Heart left ventricle (tissue), 16 donors: ENCODE measurements around the gene SEPTIN10. TPM values are rescaled to one million over a fixed set of nuclear protein-coding genes. Genes with fewer than 3 reads are reported as not detected.
A peak's percentile ranks its signal among the peaks of the same experiment; 100 is the strongest.

Source experiments
- ATAC-seq, 4 donors: fragments of 200-7000 bp; cut with Tn5 transposase; one replicate each; pipeline ENCODE4 v1.9.1; 2020 to 2022; ENCODE audit warnings: moderate library complexity in 4 of 4, mild to moderate bottlenecking in 3 of 4, moderate number of reproducible peaks in 1 of 4
- DNase-seq, 5 donors: peaks; one replicate each; pipeline ENCODE4 v3.0.0-alpha.2; 2020
- H3K27ac ChIP-seq, 12 donors: fragments of 200-600 bp; sonication (generic) in 4 of 12; one replicate each; pipeline versions ENCODE4 v1.5.0 to v1.8.0; 2016 to 2022; ENCODE audit warnings: mild to moderate bottlenecking in 2 of 12
- H3K27me3 ChIP-seq, 9 donors: fragments of 200-600 bp; sonication (generic) in 2 of 9; one replicate each; pipeline versions ENCODE4 v1.5.1 to v1.8.0; 2016 to 2022; ENCODE audit warnings: mild to moderate bottlenecking in 3 of 9
- H3K36me3 ChIP-seq, 9 donors: fragments of 200-600 bp; sonication (generic) in 2 of 9; one replicate each; pipeline versions ENCODE4 v1.5.0 to v1.8.0; 2018 to 2022; ENCODE audit warnings: mild to moderate bottlenecking in 2 of 9
- H3K4me1 ChIP-seq, 12 donors: fragments of 200-600 bp; sonication (generic) in 4 of 12; one replicate each; pipeline versions ENCODE4 v1.5.0 to v1.8.0; 2016 to 2022; ENCODE audit warnings: mild to moderate bottlenecking in 3 of 12
- H3K4me3 ChIP-seq, 12 donors: fragments of 200-600 bp; sonication (generic) in 4 of 12; one replicate each; pipeline versions ENCODE4 v1.5.0 to v1.8.0; 2017 to 2022; ENCODE audit warnings: mild to moderate bottlenecking in 9 of 12, moderate library complexity in 4 of 12
- H3K9me3 ChIP-seq, 12 donors: fragments of 200-600 bp; sonication (generic) in 4 of 12; one replicate each; pipeline versions ENCODE4 v1.5.0 to v1.8.0; 2016 to 2022; ENCODE audit warnings: mild to moderate bottlenecking in 1 of 12
- CTCF ChIP-seq, 12 donors: fragments of 200-600 bp; sonication (generic) in 4 of 12; IDR thresholded peaks; one replicate each; pipeline versions ENCODE4 v1.5.0 to v1.8.0; 2018 to 2022; ENCODE audit warnings: antibody characterized with exemption in 12 of 12, mild to moderate bottlenecking in 5 of 12
- POLR2A ChIP-seq, 2 donors: fragments of 450-650 bp; IDR thresholded peaks; one replicate each; pipeline ENCODE4 v1.6.1; 2017; ENCODE audit warnings: antibody characterized with exemption in 2 of 2, mild to moderate bottlenecking in 2 of 2, moderate library complexity in 2 of 2
- WGBS, 4 donors: extraction: QIAGEN DNeasy Blood & Tissue Kit in 2 of 4; methylation state at CpG; one replicate each; pipeline versions ENCODE4 v1.1.5 to v1.1.7; 2013 to 2018; 5-methylcytosine and 5-hydroxymethylcytosine counted together
- intact Hi-C, 10 donors: fragments of 100-400 bp; cut with DNase I; formaldehyde crosslinking; loops; one replicate each; pipeline versions ENCODE4 v1.11.1 to v1.14.2; 2022
- polyA plus RNA-seq, 2 donors: library from polyadenylated mRNA; stranded (reverse); fragments of 200-250 nt; gene quantifications; one replicate each; pipeline ENCODE4 v1.2.3, GENCODE V29; 2013
- total RNA-seq, 9 donors: library from RNA; depleted of rRNA in 2 of 9; stranded (reverse); fragments of >200 nt in 2 of 9; fragmentation: NEBNext Ultra II Directional in 3 of 9; extraction: Animal tissue kit (Norgen Biotek cat#: 25700) in 3 of 9; gene quantifications; one replicate each; pipeline versions ENCODE4 v1.1.0 to v1.2.4, GENCODE V29; 2016 to 2023
- donor health status: ischemic (EF 13 %, LVEDD 7.1; RV severe dilation, severe dysfunction).
- donor health status: healthy with polysubstance abuse.
- donor health status: DM: no; HTN: yes; CAD: no.
- donor health status: DM: no; HTN: no; CAD: no.
- donor health status: ischemic (EF 25% LVEDD 6.9; RV normal size, moderate dysfunction).
- donor health status: ischemic (EF 25% LVEDD 5.7; RV mildly dilated, moderate dysfunction).
- donor health status: healthy.
- donor health status: DM: yes; HTN: yes; CAD: no.
- donor health status: ischemic (EF 35%, LVEDD 5.7; RV mildly dilated, moderate dysfunction).
- donor health status: nonischemic (EF 11% LVEDD 7.7; RV severe dilation, severe dysfunction).
- donor health status: DM: yes; HTN: yes; CAD: no.
- donor health status: PGD.
- donor health status: ischemic (EF 29% LVEDD 5.4; RV normal size, mild dysfunction).
- donor health status: nonischemic (EF 23%, LVEDD 6.1; RV moderate dilation, normal function).

Gene SEPTIN10
- total and polyA plus RNA-seq, 11 donors, result 13.5 to 84.6 (median 49.8) TPM

- intact Hi-C loops, result loop anchor here in 1 of 10 donors (5.0 kb wide), 1 partner anchor 52 kb away; the partner anchor contains the start of genes SEPTIN10 and SOWAHC
- Histone ChIP-seq H3K36me3 (peaks cover 0 to 60% (median 9%) of the 10 kb centered on the region in 9 donors), H3K27me3 (no peaks in the 10 kb centered on the region), H3K4me1 (peaks cover 0 to 7% (median 0%) of the 10 kb centered on the region in 12 donors), H3K27ac (no peak overlapping the region), H3K4me3 (no peak overlapping the region), H3K9me3 (no peaks in the 10 kb centered on the region)
- ATAC-seq (no peak), DNase-seq (no peak)
- WGBS, 4 donors, result 87 to 100% (median 90%) methylated on average over 1 of the region's 1 CpG
- no peak for TF ChIP-seq POLR2A (IDR thresholded peaks at IDR 0.05)
- no peak for TF ChIP-seq CTCF (IDR thresholded peaks at IDR 0.05)
These were observed 53.5 kb downstream of the SEPTIN10 start for GRCh38 chr2:109560265-109560664.

- DNase-seq (no peak), ATAC-seq (peak in 3 of 4 donors; percentile 65 to 84 (median 80))
- Histone ChIP-seq H3K27ac (peak overlapping the region in 2 of 12 donors; percentile 16 to 28), H3K4me3 (no peak overlapping the region), H3K36me3 (peaks cover 0 to 50% (median 4%) of the 10 kb centered on the region in 9 donors), H3K27me3 (no peaks in the 10 kb centered on the region), H3K9me3 (no peaks in the 10 kb centered on the region), H3K4me1 (peaks cover 0 to 7% (median 0%) of the 10 kb centered on the region in 12 donors)
- 60 to 73% (median 66%) methylated on average over 9 of the region's 9 CpGs for WGBS, 4 donors
- TF ChIP-seq POLR2A (IDR thresholded peaks at IDR 0.05) (no peak), CTCF (IDR thresholded peaks at IDR 0.05) (no peak)
- intact Hi-C loops, result loop anchor here in 3 of 10 donors (5.0 to 10.0 kb wide), 2 partner anchors 47 to 54 kb away; partner anchors contain the start of genes SEPTIN10 (in 1 of the 3) and SOWAHC (in 1 of the 3)
These were observed 55.5 kb downstream of the SEPTIN10 start for GRCh38 chr2:109558076-109558882.

DNA sequence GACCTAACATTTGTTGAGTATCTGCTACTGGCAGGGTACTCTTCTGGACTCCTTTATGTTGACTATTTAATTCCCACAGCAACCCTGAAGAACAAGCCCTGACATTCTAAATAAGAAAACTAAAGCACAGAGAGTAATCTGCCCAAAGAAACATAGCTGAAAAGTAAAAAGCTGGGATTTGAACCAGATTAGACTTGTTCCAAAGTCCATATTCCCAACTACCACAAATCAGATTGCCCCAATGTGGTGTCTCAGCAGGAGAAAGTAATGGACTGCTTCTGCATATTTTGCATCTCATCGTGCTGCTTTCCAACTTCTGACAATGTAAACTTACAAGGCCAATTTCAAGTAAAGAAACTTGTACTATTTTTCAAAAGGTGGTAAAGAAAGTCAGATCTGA is 56.5 kb downstream of the SEPTIN10 start:
- H3K4me3 ChIP-seq, result no peak overlapping the region
- H3K9me3 ChIP-seq, result no peaks in the 10 kb centered on the region
- peak overlapping the region in 1 of 12 donors; percentile 6 for H3K27ac ChIP-seq
- peaks cover 0 to 49% (median 10%) of the 10 kb centered on the region in 9 donors for H3K36me3 ChIP-seq
- WGBS, 4 donors, result 92 to 96% (median 92%) methylated on average over 1 of the region's 1 CpG
- ATAC-seq (no peak), DNase-seq (no peak)
- TF ChIP-seq POLR2A (IDR thresholded peaks at IDR 0.05) (no peak), CTCF (IDR thresholded peaks at IDR 0.05) (no peak)
- H3K27me3 ChIP-seq, result no peaks in the 10 kb centered on the region
- intact Hi-C loops, result loop anchor here in 3 of 10 donors (5.0 to 10.0 kb wide), 2 partner anchors 47 to 55 kb away; partner anchors contain the start of genes SEPTIN10 (in 1 of the 3) and SOWAHC (in 1 of the 3)
- peaks cover 0 to 7% (median 0%) of the 10 kb centered on the region in 12 donors for H3K4me1 ChIP-seq

- 93 to 95% (median 93%) methylated on average over 9 of the region's 9 CpGs for WGBS, 4 donors
- TF ChIP-seq POLR2A (IDR thresholded peaks at IDR 0.05), result no peak
- TF ChIP-seq CTCF (IDR thresholded peaks at IDR 0.05), result no peak
- Histone ChIP-seq H3K4me3 (no peak overlapping the region), H3K4me1 (peaks cover 0 to 7% (median 0%) of the 10 kb centered on the region in 12 donors), H3K36me3 (peaks cover 0 to 55% (median 16%) of the 10 kb centered on the region in 9 donors), H3K27ac (no peak overlapping the region), H3K27me3 (no peaks in the 10 kb centered on the region), H3K9me3 (no peaks in the 10 kb centered on the region)
- DNase-seq, result no peak
- ATAC-seq, result no peak
- intact Hi-C loops, result loop anchor here in 3 of 10 donors (5.0 to 10.0 kb wide), 2 partner anchors 49 to 57 kb away; partner anchors contain the start of genes SEPTIN10 (in 1 of the 3) and SOWAHC (in 1 of the 3)
These were observed 58.3 kb downstream of the SEPTIN10 start for GRCh38 chr2:109555346-109555900.
